Suprapubic skin (tissue), 4 donors: Measurements from ENCODE around the gene IGFBP7.

Experiments used
- EP300 ChIP-seq: sonication (generic); formaldehyde crosslinking; IDR thresholded peaks from one replicate; pipeline ENCODE4 v1.6.1; 2017; ENCODE audit warnings: antibody characterized with exemption
- POLR2A ChIP-seq, 2 donors: fragments of 450-650 bp; IDR thresholded peaks; one replicate each; pipeline ENCODE4 v1.6.1; 2017; ENCODE audit warnings: antibody characterized with exemption in 2 of 2, mild to moderate bottlenecking in 2 of 2, moderate library complexity in 2 of 2
- POLR2AphosphoS5 ChIP-seq, 3 donors: sonication (generic); formaldehyde crosslinking; IDR thresholded peaks; one replicate each; pipeline ENCODE4 v1.6.1; 2017; ENCODE audit warnings: antibody characterized with exemption in 3 of 3
- TF ChIP-seq, protein P1 (sequence below), 2 donors: fragments of 200-600 bp in 1 of 2; fragments of 450-650 bp in 1 of 2; sonication (generic) in 1 of 2; IDR thresholded peaks; one replicate each; pipeline ENCODE4 v1.5.1; 2016 to 2019; ENCODE audit warnings: antibody characterized with exemption in 2 of 2, mild to moderate bottlenecking in 1 of 2, moderate library complexity in 1 of 2

DNA sequence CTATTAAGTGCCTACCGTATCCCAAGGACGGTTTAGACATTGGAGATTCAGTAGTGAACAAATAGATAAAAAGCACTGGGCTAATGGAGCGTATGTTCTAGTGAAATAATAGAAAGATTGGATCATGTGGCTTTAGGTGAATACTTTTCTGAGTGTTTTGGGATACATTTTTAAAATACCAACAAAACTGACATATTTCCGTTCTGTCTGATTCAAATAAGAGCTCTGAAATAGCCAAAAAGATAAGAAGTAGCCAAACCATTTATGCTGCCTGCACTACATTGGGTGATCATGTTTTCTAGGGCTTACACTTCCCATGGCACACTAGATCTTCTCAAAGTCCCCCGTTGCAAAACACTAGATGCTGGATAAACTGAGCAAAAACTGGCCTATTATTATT is 14.2 kb downstream of the IGFBP7 start:
- TF ChIP-seq, protein P1, sequence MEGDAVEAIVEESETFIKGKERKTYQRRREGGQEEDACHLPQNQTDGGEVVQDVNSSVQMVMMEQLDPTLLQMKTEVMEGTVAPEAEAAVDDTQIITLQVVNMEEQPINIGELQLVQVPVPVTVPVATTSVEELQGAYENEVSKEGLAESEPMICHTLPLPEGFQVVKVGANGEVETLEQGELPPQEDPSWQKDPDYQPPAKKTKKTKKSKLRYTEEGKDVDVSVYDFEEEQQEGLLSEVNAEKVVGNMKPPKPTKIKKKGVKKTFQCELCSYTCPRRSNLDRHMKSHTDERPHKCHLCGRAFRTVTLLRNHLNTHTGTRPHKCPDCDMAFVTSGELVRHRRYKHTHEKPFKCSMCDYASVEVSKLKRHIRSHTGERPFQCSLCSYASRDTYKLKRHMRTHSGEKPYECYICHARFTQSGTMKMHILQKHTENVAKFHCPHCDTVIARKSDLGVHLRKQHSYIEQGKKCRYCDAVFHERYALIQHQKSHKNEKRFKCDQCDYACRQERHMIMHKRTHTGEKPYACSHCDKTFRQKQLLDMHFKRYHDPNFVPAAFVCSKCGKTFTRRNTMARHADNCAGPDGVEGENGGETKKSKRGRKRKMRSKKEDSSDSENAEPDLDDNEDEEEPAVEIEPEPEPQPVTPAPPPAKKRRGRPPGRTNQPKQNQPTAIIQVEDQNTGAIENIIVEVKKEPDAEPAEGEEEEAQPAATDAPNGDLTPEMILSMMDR (IDR thresholded peaks at IDR 0.05): no peak
- TF ChIP-seq POLR2AphosphoS5 (IDR thresholded peaks at IDR 0.05) (no peak), POLR2A (IDR thresholded peaks at IDR 0.05) (no peak), EP300 (no peak)
